T-cell (primary cell): ENCODE data around the gene CCDC194. TPM values are rescaled to one million over a fixed set of nuclear protein-coding genes. Genes with fewer than 3 reads are reported as not detected.

Experiments used
- ATAC-seq, 4 experiments: fragments of 200-7000 bp in 3 of 4; fragments of 150-1000 bp in 1 of 4; cut with Tn5 transposase; replicated peaks in 1 of 4; 1 replicate in 3 of 4; 2 replicates in 1 of 4; pipeline ENCODE4 v1.10.0; 2021; ENCODE audit warnings: moderate library complexity in 3 of 4, mild to moderate bottlenecking in 2 of 4, moderate number of reproducible peaks in 1 of 4
- CTCF ChIA-PET, 2 donors: fragments of 300-600 bp; sonication (Branson Sonifier 250); formaldehyde crosslinking; loops; one replicate each; lab custom pipeline; 2022; ENCODE audit warnings: antibody characterized with exemption in 2 of 2; lab: Charles Lee
- POLR2A ChIA-PET, 2 donors: fragments of 300-600 bp; sonication (Branson Sonifier 250); formaldehyde crosslinking; loops; one replicate each; lab custom pipeline; 2022; ENCODE audit warnings: antibody characterized with exemption in 2 of 2; lab: Charles Lee
- DNase-seq, 35 experiments: peaks; one replicate each; pipeline versions ENCODE4 v3.0.0 to v3.0.0-alpha.2; 2013 to 2023
- H3K27ac ChIP-seq: one replicate; pipeline ENCODE4 v1.5.1; 2013; ENCODE audit warnings: low read length
- H3K27me3 ChIP-seq, 2 experiments: replicated peaks in 1 of 2; 1 replicate in 1 of 2; 2 replicates in 1 of 2; pipeline versions ENCODE4 v1.6.1 to v1.7.0; 2013; ENCODE audit warnings: low read length in 1 of 2, mixed read lengths in 1 of 2; ENCODE audit not compliant: control insufficient read depth in 2 of 2, insufficient read depth in 2 of 2; ENCODE audit errors: extremely low read depth in 1 of 2
- H3K36me3 ChIP-seq, 2 donors: 1 replicate in 1 of 2; 2 replicates in 1 of 2; pipeline versions ENCODE4 v1.6.1 to v1.7.0; 2013; ENCODE audit warnings: low read length in 1 of 2; ENCODE audit not compliant: control insufficient read depth in 2 of 2, insufficient read depth in 1 of 2; ENCODE audit errors: extremely low read depth in 1 of 2
- H3K4me1 ChIP-seq, 2 experiments: 1 replicate in 1 of 2; 2 replicates in 1 of 2; pipeline versions ENCODE4 v1.6.1 to v1.7.0; 2013; ENCODE audit warnings: low read length in 2 of 2, mixed read lengths in 1 of 2; ENCODE audit not compliant: insufficient read depth in 2 of 2, control insufficient read depth in 1 of 2; ENCODE audit errors: extremely low read depth in 1 of 2
- H3K4me3 ChIP-seq, 2 donors: 1 replicate in 1 of 2; 2 replicates in 1 of 2; pipeline versions ENCODE4 v1.5.1 to v1.7.0; 2013; ENCODE audit warnings: mild to moderate bottlenecking in 2 of 2, low read length in 1 of 2, moderate library complexity in 1 of 2; ENCODE audit not compliant: control insufficient read depth in 1 of 2; ENCODE audit errors: extremely low read depth in 1 of 2
- H3K9me3 ChIP-seq: 2 replicates; pipeline ENCODE4 v1.7.0; 2013
- H3K27ac Mint-ChIP-seq, 2 donors: one replicate each; pipeline ENCODE4 v1.8.0; 2020 to 2021; ENCODE audit warnings: mild to moderate bottlenecking in 2 of 2, mixed read lengths in 2 of 2
- H3K27me3 Mint-ChIP-seq, 2 donors: one replicate each; pipeline ENCODE4 v1.8.0; 2021 to 2022; ENCODE audit warnings: mixed read lengths in 2 of 2
- H3K36me3 Mint-ChIP-seq: one replicate; pipeline ENCODE4 v1.8.0; 2021; ENCODE audit warnings: mixed read lengths
- H3K4me1 Mint-ChIP-seq, 3 donors: one replicate each; pipeline ENCODE4 v1.8.0; 2020 to 2022; ENCODE audit warnings: mixed read lengths in 3 of 3, mild to moderate bottlenecking in 1 of 3
- H3K4me3 Mint-ChIP-seq, 3 donors: one replicate each; pipeline ENCODE4 v1.8.0; 2020 to 2022; ENCODE audit warnings: mild to moderate bottlenecking in 3 of 3, mixed read lengths in 3 of 3, moderate library complexity in 3 of 3
- H3K9me3 Mint-ChIP-seq, 3 donors: one replicate each; pipeline ENCODE4 v1.8.0; 2020 to 2022; ENCODE audit warnings: mixed read lengths in 3 of 3
- WGBS: methylation state at CpG from one replicate; pipeline ENCODE4 v1.1.5; 2013; ENCODE audit warnings: missing lambda C conversion rate; ENCODE audit not compliant: insufficient coverage; 5-methylcytosine and 5-hydroxymethylcytosine counted together
- total RNA-seq, 35 experiments: library from RNA in 6 of 35; stranded (reverse) in 6 of 35; fragments of 120-200 nt in 1 of 35; gene quantifications; one replicate each; pipeline versions ENCODE4 v1.2.1 to v1.2.4 and lab custom pipeline; 2013 to 2026

The CCDC194 gene
- total RNA-seq, 5 donors from 2014 or later (not counting 1 experiment from before 2014, with no cell fraction given), result 1.4 to 3.3 (median 2.6) TPM

GRCh38 chr19:17393002-17393401 is 994 bp downstream of the CCDC194 start:
- POLR2A ChIA-PET, result interaction anchor here in 1 of 2 donors (0.7 kb wide), 1 partner anchor 77 kb away, joined by 6 read pairs; the partner anchor contains the start of gene SLC27A1
- peaks cover 8 to 34% of the 10 kb centered on the region in 2 experiments for H3K4me1 ChIP-seq
- peaks cover 21 to 24% (median 22%) of the 10 kb centered on the region in 3 donors for H3K4me1 Mint-ChIP-seq
- ATAC-seq, result no peak
- H3K27ac ChIP-seq, result no peak overlapping the region
- CTCF ChIA-PET, result interaction anchor here in 1 of 2 donors (0.9 kb wide), 1 partner anchor 180 kb away, joined by 3 read pairs; no protein-coding TSS in a partner anchor
- H3K36me3 Mint-ChIP-seq, result no peaks in the 10 kb centered on the region
- no peaks in the 10 kb centered on the region for H3K9me3 ChIP-seq
- H3K27me3 ChIP-seq, result peaks cover 0 to 18% of the 10 kb centered on the region in 2 experiments
- H3K9me3 Mint-ChIP-seq, result no peaks in the 10 kb centered on the region
- H3K4me3 ChIP-seq, result no peak overlapping the region
- no peak overlapping the region for H3K4me3 Mint-ChIP-seq
- H3K27me3 Mint-ChIP-seq, result peaks cover 0 to 2% of the 10 kb centered on the region in 2 donors
- WGBS, result 67% methylated on average over 1 of the region's 2 CpGs
- H3K27ac Mint-ChIP-seq, result no peak overlapping the region
- DNase-seq, result no peak
- H3K36me3 ChIP-seq, result no peaks in the 10 kb centered on the region

GRCh38 chr19:17391371-17392151 is 2.4 kb downstream of the CCDC194 start:
- peak overlapping the region; percentile 53 to 94 (median 73) for H3K4me3 Mint-ChIP-seq
- ChIA-PET POLR2A (interaction anchor here in 1 of 2 donors (0.5 kb wide), 1 partner anchor 67 kb away, joined by 3 read pairs; no protein-coding TSS in a partner anchor), CTCF (interaction anchor here (0.6 to 1.7 kb wide), 4 partner anchors 13 to 52 kb away, joined by 3 to 5 read pairs (median 4); partner anchors contain the start of gene MVB12A (in 1 of the 2))
- no peaks in the 10 kb centered on the region for H3K9me3 Mint-ChIP-seq
- peaks cover 0 to 18% of the 10 kb centered on the region in 2 experiments for H3K27me3 ChIP-seq
- peak overlapping the region; percentile 42 to 66 for H3K4me3 ChIP-seq
- no peaks in the 10 kb centered on the region for H3K36me3 Mint-ChIP-seq
- H3K36me3 ChIP-seq, result no peaks in the 10 kb centered on the region
- peak overlapping the region in 1 of 2 donors; percentile 61 for H3K27ac Mint-ChIP-seq
- H3K27ac ChIP-seq, result no peak overlapping the region
- no peak for DNase-seq
- peaks cover 0 to 2% of the 10 kb centered on the region in 2 donors for H3K27me3 Mint-ChIP-seq
- no peaks in the 10 kb centered on the region for H3K9me3 ChIP-seq
- ATAC-seq, result peak; percentile 2 to 36 (median 30)
- peaks cover 8 to 34% of the 10 kb centered on the region in 2 experiments for H3K4me1 ChIP-seq
- 14% methylated on average over 17 of the region's 26 CpGs for WGBS
- peaks cover 21 to 24% (median 22%) of the 10 kb centered on the region in 3 donors for H3K4me1 Mint-ChIP-seq

GRCh38 chr19:17390665-17391370 is 3.2 kb downstream of the CCDC194 start:
- H3K4me1 ChIP-seq, result peaks cover 8 to 34% of the 10 kb centered on the region in 2 experiments
- H3K9me3 ChIP-seq, result no peaks in the 10 kb centered on the region
- ATAC-seq (peak; percentile 98 to 99 (median 99)), DNase-seq (peak; percentile 73 to 93 (median 84))
- peak overlapping the region in 1 of 2 donors; percentile 27 for H3K27ac Mint-ChIP-seq
- no peaks in the 10 kb centered on the region for H3K36me3 Mint-ChIP-seq
- no peak overlapping the region for H3K27ac ChIP-seq
- WGBS, result under 1% methylated on average over 42 of the region's 50 CpGs
- ChIA-PET CTCF (interaction anchor here (0.5 to 1.7 kb wide), 6 partner anchors 13 to 468 kb away, joined by 3 to 5 read pairs (median 4); partner anchors contain the start of gene MVB12A (in 1 of the 2)), POLR2A (interaction anchor here in 1 of 2 donors (0.5 kb wide), 1 partner anchor 67 kb away, joined by 3 read pairs; no protein-coding TSS in a partner anchor)
- H3K9me3 Mint-ChIP-seq, result no peaks in the 10 kb centered on the region
- peaks cover 0 to 2% of the 10 kb centered on the region in 2 donors for H3K27me3 Mint-ChIP-seq
- H3K4me1 Mint-ChIP-seq, result peaks cover 21 to 26% (median 22%) of the 10 kb centered on the region in 3 donors
- H3K4me3 ChIP-seq, result peak overlapping the region; percentile 66 to 67
- H3K36me3 ChIP-seq, result no peaks in the 10 kb centered on the region
- peak overlapping the region; percentile 85 to 94 (median 86) for H3K4me3 Mint-ChIP-seq
- peaks cover 0 to 18% of the 10 kb centered on the region in 2 experiments for H3K27me3 ChIP-seq

- no peak overlapping the region for H3K27ac Mint-ChIP-seq
- Histone ChIP-seq H3K4me3 (peak overlapping the region; percentile 64 to 67), H3K4me1 (peaks cover 8 to 30% of the 10 kb centered on the region in 2 experiments), H3K27ac (no peak overlapping the region), H3K9me3 (no peaks in the 10 kb centered on the region), H3K36me3 (no peaks in the 10 kb centered on the region), H3K27me3 (peaks cover 0 to 18% of the 10 kb centered on the region in 2 experiments)
- H3K4me3 Mint-ChIP-seq, result peak overlapping the region; percentile 85 to 94 (median 86)
- WGBS, result 2% methylated on average over 17 of the region's 37 CpGs
- H3K4me1 Mint-ChIP-seq, result peaks cover 18 to 23% (median 19%) of the 10 kb centered on the region in 3 donors
- no peaks in the 10 kb centered on the region for H3K36me3 Mint-ChIP-seq
- DNase-seq (peak in 1 of 35 experiments; percentile 29), ATAC-seq (no peak)
- POLR2A ChIA-PET, result no interaction called here
- H3K27me3 Mint-ChIP-seq, result peaks cover 0 to 2% of the 10 kb centered on the region in 2 donors
- no peaks in the 10 kb centered on the region for H3K9me3 Mint-ChIP-seq
- CTCF ChIA-PET, result interaction anchor here (0.5 to 0.9 kb wide), 5 partner anchors 23 to 469 kb away, joined by 3 to 4 read pairs (median 3); no protein-coding TSS in a partner anchor
These were observed 3.9 kb downstream of the CCDC194 start for GRCh38 chr19:17389957-17390664.

GRCh38 chr19:17389288-17389687 is 4.7 kb downstream of the CCDC194 start:
- peaks cover 0 to 2% of the 10 kb centered on the region in 2 donors for H3K27me3 Mint-ChIP-seq
- H3K4me3 ChIP-seq, result no peak overlapping the region
- WGBS, result no CpG with 5 or more reads among the region's 1 CpG
- H3K27ac Mint-ChIP-seq, result no peak overlapping the region
- no peak for DNase-seq
- H3K4me1 ChIP-seq, result peaks cover 8 to 22% of the 10 kb centered on the region in 2 experiments
- CTCF ChIA-PET, result interaction anchor here (0.6 to 1.5 kb wide), 10 partner anchors 24 to 1248 kb away, joined by 3 to 5 read pairs (median 3); partner anchors contain the start of genes DDA1 (in 1 of the 2) and MVB12A (in 1 of the 2)
- POLR2A ChIA-PET, result interaction anchor here in 1 of 2 donors (0.5 kb wide), 1 partner anchor 734 kb away, joined by 9 read pairs; no protein-coding TSS in a partner anchor
- H3K36me3 ChIP-seq, result no peaks in the 10 kb centered on the region
- peaks cover 13 to 18% (median 14%) of the 10 kb centered on the region in 3 donors for H3K4me1 Mint-ChIP-seq
- H3K36me3 Mint-ChIP-seq, result no peaks in the 10 kb centered on the region
- ATAC-seq, result no peak
- no peak overlapping the region for H3K27ac ChIP-seq
- no peaks in the 10 kb centered on the region for H3K9me3 Mint-ChIP-seq
- H3K9me3 ChIP-seq, result no peaks in the 10 kb centered on the region
- H3K4me3 Mint-ChIP-seq, result peak overlapping the region in 2 of 3 donors; percentile 21 to 94
- H3K27me3 ChIP-seq, result peaks cover 0 to 18% of the 10 kb centered on the region in 2 experiments
